Prostate gland (tissue), 2 donors: ENCODE measurements around the gene BRSK1.

Experiments
- CTCF ChIP-seq, 4 experiments: fragments of 200-600 bp in 2 of 4; fragments of 450-650 bp in 2 of 4; sonication (generic) in 2 of 4; IDR thresholded peaks; 1 replicate in 3 of 4; 2 replicates in 1 of 4; pipeline ENCODE4 v1.5.1; 2016 to 2019; ENCODE audit warnings: antibody characterized with exemption in 4 of 4, mild to moderate bottlenecking in 2 of 4, moderate library complexity in 2 of 4
- POLR2A ChIP-seq: fragments of 450-650 bp; IDR thresholded peaks from one replicate; pipeline ENCODE4 v1.6.1; 2016; ENCODE audit warnings: antibody characterized with exemption, mild to moderate bottlenecking
- POLR2AphosphoS5 ChIP-seq: sonication (generic); formaldehyde crosslinking; IDR thresholded peaks from one replicate; pipeline ENCODE4 v1.6.1; 2017; ENCODE audit warnings: antibody characterized with exemption

GRCh38 chr19:55312621-55313512 is 29.1 kb downstream of the BRSK1 start:
- TF ChIP-seq POLR2AphosphoS5 (no peak), CTCF (IDR thresholded peaks at IDR 0.05) (no peak), POLR2A (no peak)
